ENCODE results near the gene PROM1. TPM values are rescaled to one million over a fixed set of nuclear protein-coding genes. Genes with fewer than 3 reads are reported as not detected.

PROM1 gene
- polyA plus RNA-seq, 2 of the 4 experiments (the other 2 are of a cell fraction) = 0.03 to 0.14 TPM

GRCh38 chr4:16011173-16011572 lies 72.7 kb downstream of the PROM1 start:
- Histone ChIP-seq H3K4me2 (no peak overlapping the region), H3K4me3 (no peak overlapping the region), H3K27ac (no peak overlapping the region), H3K4me1 (no peaks in the 10 kb centered on the region), H3K9me3 (no peaks in the 10 kb centered on the region)
- POLR2A ChIA-PET = no interaction called here
- FAIRE-seq = no peak
- CTCF ChIA-PET = interaction anchor here (2.1 kb wide), 1 partner anchor 10 kb away, joined by 9 read pairs; no protein-coding TSS in a partner anchor
- no peak for ATAC-seq
- WGBS (ENCODE audit: missing lambda C conversion rate) = 71% methylated on average over 6 of the region's 6 CpGs
- no peak for DNase-seq (ENCODE audit: low read depth in 1 of 2, low spot score in 1 of 2)
- TF ChIP-seq POLR2AphosphoS2 (conservative IDR thresholded peaks at IDR 0.05; ENCODE audit: low read length) (no peak), HOXB13 (CRISPR knock-in tag; IDR thresholded peaks at IDR 0.05; ENCODE audit: low read depth) (no peak)

DNA sequence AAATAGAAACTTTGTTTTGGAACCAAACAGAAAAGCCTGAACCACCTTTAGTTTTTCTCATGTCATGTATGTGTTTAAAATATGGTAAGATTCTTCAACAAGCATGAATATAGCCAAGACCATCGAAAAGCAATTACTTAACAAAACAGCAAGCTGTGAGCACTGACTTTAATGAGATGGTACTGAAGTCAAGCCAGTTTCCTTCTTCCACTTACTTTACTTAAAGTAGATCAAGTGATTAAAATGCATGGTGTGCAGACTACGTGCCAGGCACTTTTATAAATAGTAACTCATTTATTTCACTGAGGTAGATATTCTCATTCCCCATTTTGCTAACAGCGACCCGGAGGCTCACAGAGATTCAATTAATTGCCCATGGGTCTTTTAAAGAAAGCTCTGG lies 74.7 kb downstream of the PROM1 start:
- ATAC-seq = no peak
- Histone ChIP-seq H3K9me3 (no peaks in the 10 kb centered on the region), H3K4me3 (no peak overlapping the region), H3K27ac (no peak overlapping the region), H3K4me2 (no peak overlapping the region), H3K4me1 (no peaks in the 10 kb centered on the region)
- no peak for DNase-seq (ENCODE audit: low read depth in 1 of 2, low spot score in 1 of 2)
- FAIRE-seq = no peak
- WGBS (ENCODE audit: missing lambda C conversion rate) = 53% methylated on average over 4 of the region's 4 CpGs
- TF ChIP-seq, protein P1, sequence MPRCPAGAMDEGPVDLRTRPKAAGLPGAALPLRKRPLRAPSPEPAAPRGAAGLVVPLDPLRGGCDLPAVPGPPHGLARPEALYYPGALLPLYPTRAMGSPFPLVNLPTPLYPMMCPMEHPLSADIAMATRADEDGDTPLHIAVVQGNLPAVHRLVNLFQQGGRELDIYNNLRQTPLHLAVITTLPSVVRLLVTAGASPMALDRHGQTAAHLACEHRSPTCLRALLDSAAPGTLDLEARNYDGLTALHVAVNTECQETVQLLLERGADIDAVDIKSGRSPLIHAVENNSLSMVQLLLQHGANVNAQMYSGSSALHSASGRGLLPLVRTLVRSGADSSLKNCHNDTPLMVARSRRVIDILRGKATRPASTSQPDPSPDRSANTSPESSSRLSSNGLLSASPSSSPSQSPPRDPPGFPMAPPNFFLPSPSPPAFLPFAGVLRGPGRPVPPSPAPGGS (IDR thresholded peaks at IDR 0.05) = no peak
- TF ChIP-seq PHF8 (IDR thresholded peaks at IDR 0.05; ENCODE audit: borderline replicate concordance, low read depth) = no peak
- POLR2A ChIA-PET = no interaction called here
- CTCF ChIA-PET = interaction anchor here (0.9 kb wide), 1 partner anchor 283 kb away, joined by 3 read pairs; no protein-coding TSS in a partner anchor

DNA sequence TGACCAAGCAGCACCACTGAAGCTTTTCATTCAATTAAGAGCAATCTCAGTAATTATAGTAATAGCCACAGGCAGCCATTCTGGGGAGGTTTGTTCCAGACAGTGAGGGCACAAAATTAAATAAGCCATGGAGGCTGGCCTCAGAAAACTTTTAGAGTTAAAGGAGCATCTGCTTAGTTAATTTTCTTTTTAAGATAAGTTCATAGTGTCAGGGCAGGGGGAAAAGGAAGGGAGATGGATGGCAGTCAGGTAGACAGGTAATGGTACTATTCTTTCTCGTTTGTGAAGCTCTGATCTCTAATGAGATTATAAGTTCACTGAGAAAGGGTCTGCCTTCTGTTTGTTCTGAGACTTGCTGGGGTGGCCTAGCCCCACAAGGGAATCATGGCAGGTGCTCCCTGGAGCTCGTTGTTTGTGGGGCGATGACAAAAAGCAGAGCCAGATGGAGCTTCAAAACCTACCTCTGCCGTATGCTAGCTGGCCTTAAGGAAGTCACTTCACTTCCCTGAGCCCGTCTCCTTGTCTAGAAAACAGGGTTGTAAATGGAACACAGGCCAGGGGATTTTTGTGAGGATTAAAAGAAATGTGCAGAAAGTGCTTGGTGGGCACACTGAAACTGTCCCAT lies 76.2 kb downstream of the PROM1 start:
- POLR2A ChIA-PET = no interaction called here
- WGBS (ENCODE audit: missing lambda C conversion rate) = 51% methylated on average over 5 of the region's 5 CpGs

DNA sequence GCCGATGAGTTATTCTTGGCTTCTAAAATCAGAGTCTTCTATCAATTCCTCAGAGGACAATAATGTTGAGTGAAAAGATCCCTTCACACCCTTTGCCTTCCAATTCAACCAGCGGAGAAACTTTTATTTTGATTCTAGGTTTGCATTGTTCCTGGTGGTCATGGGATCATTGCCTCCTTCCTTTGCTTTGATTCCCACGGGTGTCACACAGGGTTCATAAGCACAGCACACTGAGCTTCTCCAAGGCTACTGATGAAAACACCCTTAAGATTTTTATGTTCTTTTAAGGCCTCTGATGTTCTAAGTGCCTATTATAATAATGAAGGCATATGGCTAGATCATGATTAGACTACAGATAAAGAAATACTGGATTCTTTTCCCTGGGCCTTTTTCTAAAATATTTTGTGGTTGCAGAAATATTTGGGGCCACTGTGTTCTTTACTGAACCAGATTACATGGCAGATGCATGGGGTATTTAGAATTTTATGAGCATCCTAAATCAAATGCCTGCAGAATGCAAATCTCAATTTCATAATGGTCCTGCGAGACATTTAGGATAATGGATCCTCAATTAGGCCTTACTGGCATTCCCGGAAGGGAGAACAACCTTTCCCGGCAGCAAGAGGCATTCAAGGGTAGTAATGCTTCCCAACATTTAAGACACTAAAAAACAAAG lies 76.9 kb downstream of the PROM1 start:
- 74% methylated on average over 6 of the region's 6 CpGs for WGBS (ENCODE audit: missing lambda C conversion rate)
- no peaks in the 10 kb centered on the region for H3K4me1 ChIP-seq
- H3K9me3 ChIP-seq = no peaks in the 10 kb centered on the region
- no peak for ATAC-seq
- H3K4me2 ChIP-seq = no peak overlapping the region
- POLR2A ChIA-PET = no interaction called here
- CTCF ChIA-PET = interaction anchor here (1.4 to 4.5 kb wide), 3 partner anchors 51 to 202 kb away, joined by 5 to 16 read pairs (median 11); no protein-coding TSS in a partner anchor
- FAIRE-seq = no peak
- TF ChIP-seq, protein P2, sequence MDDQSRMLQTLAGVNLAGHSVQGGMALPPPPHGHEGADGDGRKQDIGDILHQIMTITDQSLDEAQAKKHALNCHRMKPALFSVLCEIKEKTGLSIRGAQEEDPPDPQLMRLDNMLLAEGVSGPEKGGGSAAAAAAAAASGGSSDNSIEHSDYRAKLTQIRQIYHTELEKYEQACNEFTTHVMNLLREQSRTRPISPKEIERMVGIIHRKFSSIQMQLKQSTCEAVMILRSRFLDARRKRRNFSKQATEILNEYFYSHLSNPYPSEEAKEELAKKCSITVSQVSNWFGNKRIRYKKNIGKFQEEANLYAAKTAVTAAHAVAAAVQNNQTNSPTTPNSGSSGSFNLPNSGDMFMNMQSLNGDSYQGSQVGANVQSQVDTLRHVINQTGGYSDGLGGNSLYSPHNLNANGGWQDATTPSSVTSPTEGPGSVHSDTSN (IDR thresholded peaks at IDR 0.05) = no peak
- TF ChIP-seq E2F6 (IDR thresholded peaks at IDR 0.05; ENCODE audit: borderline replicate concordance, low read depth) (no peak), ZC3H11A (IDR thresholded peaks at IDR 0.05) (no peak), TFCP2L1 (CRISPR knock-in tag; IDR thresholded peaks at IDR 0.05) (no peak), RARB (CRISPR knock-in tag; IDR thresholded peaks at IDR 0.05) (no peak), RNF2 (IDR thresholded peaks at IDR 0.05; ENCODE audit: borderline replicate concordance, low read depth) (no peak), GATA3 (IDR thresholded peaks at IDR 0.05; ENCODE audit: borderline replicate concordance) (no peak), JUN (IDR thresholded peaks at IDR 0.05) (no peak), PHF8 (IDR thresholded peaks at IDR 0.05; ENCODE audit: borderline replicate concordance, low read depth) (no peak), MYC (IDR thresholded peaks at IDR 0.05; ENCODE audit: borderline replicate concordance, low read length) (no peak), ZSCAN20 (CRISPR knock-in tag; IDR thresholded peaks at IDR 0.05) (no peak)
- no peak for DNase-seq (ENCODE audit: low read depth in 1 of 2, low spot score in 1 of 2)
- H3K4me3 ChIP-seq = no peak overlapping the region
- no peak overlapping the region for H3K27ac ChIP-seq

More for the DNA sequence above, 76.2 kb downstream of the PROM1 start:
- DNase-seq (ENCODE audit: low read depth in 1 of 2, low spot score in 1 of 2) = no peak
- H3K4me2 ChIP-seq = no peak overlapping the region
- H3K4me3 ChIP-seq = no peak overlapping the region
- CTCF ChIA-PET = interaction anchor here (1.2 to 4.5 kb wide), 2 partner anchors 52 to 125 kb away, joined by 7 to 16 read pairs; no protein-coding TSS in a partner anchor
- ATAC-seq = no peak
- no peaks in the 10 kb centered on the region for H3K9me3 ChIP-seq
- FAIRE-seq = no peak
- H3K4me1 ChIP-seq = no peaks in the 10 kb centered on the region
- TF ChIP-seq RCOR1 (IDR thresholded peaks at IDR 0.05; ENCODE audit: low read depth, low read length) = no peak
- no peak for TF ChIP-seq JUNB (IDR thresholded peaks at IDR 0.05)
- TF ChIP-seq ZC3H11A (IDR thresholded peaks at IDR 0.05) = no peak
- TF ChIP-seq EP300 (IDR thresholded peaks at IDR 0.05) = no peak
- TF ChIP-seq TP53 (CRISPR knock-in tag; IDR thresholded peaks at IDR 0.05) = no peak
- TF ChIP-seq FOXS1 (CRISPR knock-in tag; IDR thresholded peaks at IDR 0.05) = no peak
- TF ChIP-seq ELK1 (IDR thresholded peaks at IDR 0.05; ENCODE audit: low read depth, low read length) = no peak
- TF ChIP-seq RARB (CRISPR knock-in tag; IDR thresholded peaks at IDR 0.05) = no peak
- TF ChIP-seq NPAS2 (CRISPR knock-in tag; IDR thresholded peaks at IDR 0.05; ENCODE audit: borderline replicate concordance) = no peak
- no peak for TF ChIP-seq CHD2 (IDR thresholded peaks at IDR 0.05; ENCODE audit: low read length, partially characterized antibody)
- TF ChIP-seq FOSL2 (IDR thresholded peaks at IDR 0.05) = no peak
- TF ChIP-seq FOSL2 (CRISPR knock-in tag; IDR thresholded peaks at IDR 0.05) = no peak
- no peak for TF ChIP-seq NFE2L2 (conservative IDR thresholded peaks at IDR 0.05; ENCODE audit: low read length)
- no peak for TF ChIP-seq POLR2A (IDR thresholded peaks at IDR 0.05; ENCODE audit: low read length)
- TF ChIP-seq, protein P2 (IDR thresholded peaks at IDR 0.05) = no peak
- TF ChIP-seq JUN (IDR thresholded peaks at IDR 0.05) = no peak
- no peak for TF ChIP-seq EHF (CRISPR knock-in tag; IDR thresholded peaks at IDR 0.05)
- no peak overlapping the region for H3K27ac ChIP-seq
